Stimulated activated effector memory CD8-positive, alpha-beta T cell treated with anti-CD3 and anti-CD28 coated beads, Interleukin-12 subunit alpha, Interleukin-12 subunit beta, amount 100 ng/mL, for 72 hours (primary cell): Measurements from ENCODE around the gene HDAC2.
"Not testable (repeated sequence)": the region's sequence is repeated elsewhere in the genome, so short reads cannot be mapped to it uniquely, and the experiment has no call there.

ENCODE experiments used
- ATAC-seq: fragments of 150-1000 bp; cut with Tn5 transposase; 2 replicates; pipeline ENCODE4 v1.10.0; 2021
- DNase-seq, 2 donors: peaks; one replicate each; pipeline ENCODE4 v3.0.0; 2021 to 2022; ENCODE audit warnings: low spot score in 2 of 2
- H3K27ac Mint-ChIP-seq: one replicate; pipeline ENCODE4 v1.8.0; 2022; ENCODE audit warnings: mild to moderate bottlenecking, mixed read lengths
- H3K36me3 Mint-ChIP-seq: one replicate; pipeline ENCODE4 v1.8.0; 2022; ENCODE audit warnings: mild to moderate bottlenecking, mixed read lengths
- H3K4me1 Mint-ChIP-seq: one replicate; pipeline ENCODE4 v1.8.0; 2022; ENCODE audit warnings: mixed read lengths
- H3K4me3 Mint-ChIP-seq: one replicate; pipeline ENCODE4 v1.8.0; 2022; ENCODE audit warnings: mild to moderate bottlenecking, mixed read lengths
- H3K9me3 Mint-ChIP-seq: one replicate; pipeline ENCODE4 v1.8.0; 2022; ENCODE audit warnings: mixed read lengths

Gene HDAC2

GRCh38 chr6:113970805-113971676 is at the start of gene HDAC2:
HDAC2 (minus strand) TSS chr6:113971148; CDS start chr6:113970908, 240 bp downstream.
- ATAC-seq (peak; percentile 84), DNase-seq (peak; percentile 86 to 95)
- Mint-ChIP-seq H3K36me3 (peaks cover 9% of the 10 kb centered on the region), H3K4me3 (peak within 1 kb of the TSS; percentile 96), H3K4me1 (peaks cover 23% of the 10 kb centered on the region), H3K27ac (peak within 1 kb of the TSS; percentile 100), H3K9me3 (no peaks in the 10 kb centered on the region)

GRCh38 chr6:114020196-114020595 is 49.2 kb upstream of the HDAC2 start:
- H3K9me3 Mint-ChIP-seq = no peaks in the 10 kb centered on the region

GRCh38 chr6:114017146-114017545 is 46.2 kb upstream of the HDAC2 start:
- not testable (repeated sequence) for ATAC-seq, H3K27ac Mint-ChIP-seq, H3K36me3 Mint-ChIP-seq, H3K4me3 Mint-ChIP-seq, H3K9me3 Mint-ChIP-seq, DNase-seq, H3K4me1 Mint-ChIP-seq

More at GRCh38 chr6:114020196-114020595, 49.2 kb upstream of the HDAC2 start:
- no peak for ATAC-seq
- Mint-ChIP-seq H3K4me1 (no peaks in the 10 kb centered on the region), H3K27ac (no peak overlapping the region), H3K36me3 (no peaks in the 10 kb centered on the region), H3K4me3 (no peak overlapping the region)
- DNase-seq = no peak

GRCh38 chr6:114014106-114014505 is 43.2 kb upstream of the HDAC2 start:
- H3K4me1 Mint-ChIP-seq, H3K36me3 Mint-ChIP-seq, H3K4me3 Mint-ChIP-seq, H3K27ac Mint-ChIP-seq, DNase-seq, H3K9me3 Mint-ChIP-seq, ATAC-seq: not testable (repeated sequence)

GRCh38 chr6:114011486-114011885 is 40.5 kb upstream of the HDAC2 start:
- not testable (repeated sequence) for ATAC-seq, H3K27ac Mint-ChIP-seq

GRCh38 chr6:114010540-114010939 is 39.6 kb upstream of the HDAC2 start:
- no peaks in the 10 kb centered on the region for H3K9me3 Mint-ChIP-seq
- no peak overlapping the region for H3K27ac Mint-ChIP-seq
- no peak for ATAC-seq
- no peak for DNase-seq
- H3K4me3 Mint-ChIP-seq = no peak overlapping the region
- peaks cover 17% of the 10 kb centered on the region for H3K4me1 Mint-ChIP-seq
- no peaks in the 10 kb centered on the region for H3K36me3 Mint-ChIP-seq

More at GRCh38 chr6:114011486-114011885, 40.5 kb upstream of the HDAC2 start:
- not testable (repeated sequence) for H3K36me3 Mint-ChIP-seq, H3K4me3 Mint-ChIP-seq, H3K9me3 Mint-ChIP-seq, DNase-seq
- peaks cover 17% of the 10 kb centered on the region for H3K4me1 Mint-ChIP-seq

GRCh38 chr6:114009192-114009591 is 38.2 kb upstream of the HDAC2 start:
- no peaks in the 10 kb centered on the region for H3K9me3 Mint-ChIP-seq
- ATAC-seq = no peak
- H3K4me1 Mint-ChIP-seq = peaks cover 17% of the 10 kb centered on the region
- DNase-seq = no peak
- no peak overlapping the region for H3K4me3 Mint-ChIP-seq
- no peak overlapping the region for H3K27ac Mint-ChIP-seq
- H3K36me3 Mint-ChIP-seq = no peaks in the 10 kb centered on the region

- DNase-seq = no peak
- H3K9me3 Mint-ChIP-seq = no peaks in the 10 kb centered on the region
- H3K4me1 Mint-ChIP-seq = peaks cover 17% of the 10 kb centered on the region
- no peak overlapping the region for H3K27ac Mint-ChIP-seq
- ATAC-seq = no peak
- no peaks in the 10 kb centered on the region for H3K36me3 Mint-ChIP-seq
- no peak overlapping the region for H3K4me3 Mint-ChIP-seq
Measured at GRCh38 chr6:114008331-114008730, 37.4 kb upstream of the HDAC2 start.

- no peaks in the 10 kb centered on the region for H3K36me3 Mint-ChIP-seq
- ATAC-seq = peak; percentile 73
- no peak for DNase-seq
- no peak overlapping the region for H3K27ac Mint-ChIP-seq
- peaks cover 17% of the 10 kb centered on the region for H3K4me1 Mint-ChIP-seq
- no peaks in the 10 kb centered on the region for H3K9me3 Mint-ChIP-seq
- no peak overlapping the region for H3K4me3 Mint-ChIP-seq
Measured at GRCh38 chr6:114007516-114007915, 36.6 kb upstream of the HDAC2 start.

GRCh38 chr6:114001354-114001753 is 30.4 kb upstream of the HDAC2 start:
- H3K4me1 Mint-ChIP-seq = no peaks in the 10 kb centered on the region
- DNase-seq = no peak
- no peak for ATAC-seq
- H3K36me3 Mint-ChIP-seq = no peaks in the 10 kb centered on the region
- H3K27ac Mint-ChIP-seq = no peak overlapping the region
- H3K9me3 Mint-ChIP-seq = no peaks in the 10 kb centered on the region
- no peak overlapping the region for H3K4me3 Mint-ChIP-seq

GRCh38 chr6:114000069-114000468 is 29.1 kb upstream of the HDAC2 start:
- ATAC-seq (no peak), DNase-seq (no peak)
- H3K36me3 Mint-ChIP-seq = no peaks in the 10 kb centered on the region
- H3K4me1 Mint-ChIP-seq = peaks cover 6% of the 10 kb centered on the region
- no peak overlapping the region for H3K4me3 Mint-ChIP-seq
- no peak overlapping the region for H3K27ac Mint-ChIP-seq
- no peaks in the 10 kb centered on the region for H3K9me3 Mint-ChIP-seq

GRCh38 chr6:113999284-113999683 is 28.3 kb upstream of the HDAC2 start:
- peaks cover 6% of the 10 kb centered on the region for H3K4me1 Mint-ChIP-seq
- no peak overlapping the region for H3K27ac Mint-ChIP-seq

GRCh38 chr6:113998811-113999210 is 27.9 kb upstream of the HDAC2 start:
- Mint-ChIP-seq H3K4me3 (no peak overlapping the region), H3K4me1 (peaks cover 6% of the 10 kb centered on the region), H3K9me3 (no peaks in the 10 kb centered on the region), H3K27ac (no peak overlapping the region), H3K36me3 (no peaks in the 10 kb centered on the region)
- ATAC-seq (no peak), DNase-seq (no peak)

More at GRCh38 chr6:113999284-113999683, 28.3 kb upstream of the HDAC2 start:
- Mint-ChIP-seq H3K9me3 (no peaks in the 10 kb centered on the region), H3K36me3 (no peaks in the 10 kb centered on the region), H3K4me3 (no peak overlapping the region)
- ATAC-seq (no peak), DNase-seq (no peak)

- no peak for ATAC-seq
- DNase-seq = no peak
Measured at GRCh38 chr6:113997116-113997515, 26.2 kb upstream of the HDAC2 start.

GRCh38 chr6:113995634-113996033 is 24.7 kb upstream of the HDAC2 start:
- H3K9me3 Mint-ChIP-seq = no peaks in the 10 kb centered on the region
- ATAC-seq (no peak), DNase-seq (no peak)
- no peak overlapping the region for H3K27ac Mint-ChIP-seq
- H3K4me3 Mint-ChIP-seq = no peak overlapping the region
- no peaks in the 10 kb centered on the region for H3K36me3 Mint-ChIP-seq
- H3K4me1 Mint-ChIP-seq = peaks cover 6% of the 10 kb centered on the region

More at GRCh38 chr6:113997116-113997515, 26.2 kb upstream of the HDAC2 start:
- H3K36me3 Mint-ChIP-seq = no peaks in the 10 kb centered on the region
- H3K4me1 Mint-ChIP-seq = peaks cover 6% of the 10 kb centered on the region
- H3K4me3 Mint-ChIP-seq = no peak overlapping the region
- H3K27ac Mint-ChIP-seq = no peak overlapping the region
- H3K9me3 Mint-ChIP-seq = no peaks in the 10 kb centered on the region

- no peaks in the 10 kb centered on the region for H3K36me3 Mint-ChIP-seq
- peaks cover 6% of the 10 kb centered on the region for H3K4me1 Mint-ChIP-seq
- no peak for DNase-seq
- H3K9me3 Mint-ChIP-seq = no peaks in the 10 kb centered on the region
- peak; percentile 71 for ATAC-seq
- H3K27ac Mint-ChIP-seq = no peak overlapping the region
- no peak overlapping the region for H3K4me3 Mint-ChIP-seq
Measured at GRCh38 chr6:113994934-113995342, 24.0 kb upstream of the HDAC2 start.
